Activated CD4-positive, alpha-beta memory T cell treated with anti-CD3 and anti-CD28 coated beads, Interleukin-2, amount 10 ng/mL, durations not matched to agents 7 days and 5 days (primary cell): ENCODE measurements around the gene NEU2. TPM values are rescaled to one million over a fixed set of nuclear protein-coding genes. Genes with fewer than 3 reads are reported as not detected.
"Not testable (repeated sequence)": the region's sequence is repeated elsewhere in the genome, so short reads cannot be mapped to it uniquely, and the experiment has no call there.

ENCODE experiments used
- CTCF ChIA-PET: fragments of 350-600 bp; sonication (Branson Sonifier 250); formaldehyde crosslinking; loops from one replicate; lab custom pipeline; 2021; ENCODE audit warnings: antibody characterized with exemption, inconsistent platforms; lab: Charles Lee
- POLR2A ChIA-PET: fragments of 350-600 bp; sonication (Branson Sonifier 250); formaldehyde crosslinking; loops from one replicate; lab custom pipeline; 2021; ENCODE audit warnings: antibody characterized with exemption; lab: Charles Lee
- DNase-seq: peaks from one replicate; pipeline ENCODE4 v3.0.0-alpha.2; 2020
- H3K27ac Mint-ChIP-seq: one replicate; pipeline ENCODE4 v1.8.0; 2021; ENCODE audit warnings: mild to moderate bottlenecking, mixed read lengths
- H3K27me3 Mint-ChIP-seq: one replicate; pipeline ENCODE4 v1.8.0; 2021; ENCODE audit warnings: mixed read lengths
- H3K36me3 Mint-ChIP-seq: one replicate; pipeline ENCODE4 v1.8.0; 2021; ENCODE audit warnings: low read depth, mixed read lengths
- H3K4me1 Mint-ChIP-seq: one replicate; pipeline ENCODE4 v1.8.0; 2021; ENCODE audit warnings: mixed read lengths
- H3K4me3 Mint-ChIP-seq: one replicate; pipeline ENCODE4 v1.8.0; 2021; ENCODE audit warnings: mild to moderate bottlenecking, mixed read lengths
- H3K9me3 Mint-ChIP-seq: one replicate; pipeline ENCODE4 v1.8.0; 2021; ENCODE audit warnings: mixed read lengths
- total RNA-seq, 2 experiments: library from RNA; stranded (reverse); gene quantifications; one replicate each; pipeline ENCODE4 v1.2.3, GENCODE V29; 2021

The NEU2 gene
- total RNA-seq, 2 experiments from 2014 or later = not detected

DNA sequence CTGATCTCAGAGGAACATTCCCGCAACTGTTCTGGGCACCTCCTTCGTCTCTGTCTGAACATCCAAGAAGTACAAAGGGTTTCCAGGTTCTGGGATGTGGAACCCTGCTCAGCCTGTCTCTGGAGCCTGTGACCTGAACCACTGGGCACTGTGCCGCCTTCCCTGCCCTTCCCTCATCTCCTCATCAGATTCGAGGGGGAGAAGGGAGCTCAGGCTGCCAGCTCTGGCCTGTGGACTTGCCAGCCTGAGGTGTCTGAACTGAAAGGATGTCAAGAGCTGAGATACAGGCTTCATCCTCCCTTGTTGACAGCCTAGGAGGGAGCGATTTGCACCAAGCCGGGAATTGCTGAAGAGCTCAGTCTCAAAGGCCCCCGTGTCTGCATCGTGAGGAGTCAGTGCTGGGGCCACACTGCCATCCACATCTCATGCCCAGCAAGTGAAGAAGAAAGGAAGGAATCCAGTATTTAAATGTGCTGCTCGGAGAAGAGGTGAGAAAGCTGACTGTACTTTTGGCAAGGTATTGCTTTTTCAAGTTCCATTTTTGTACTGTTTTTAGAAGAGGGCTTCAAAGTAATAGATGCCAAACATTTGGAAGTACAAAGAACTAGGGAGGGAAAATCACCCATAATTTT lies 12.6 kb downstream of the NEU2 start:
- no peaks in the 10 kb centered on the region for H3K9me3 Mint-ChIP-seq
- DNase-seq = no peak
- no peak overlapping the region for H3K4me3 Mint-ChIP-seq
- ChIA-PET CTCF (interaction anchor here (1.5 to 3.4 kb wide), 2 partner anchors 9 to 15 kb away, joined by 4 to 19 read pairs; partner anchors contain the start of gene INPP5D), POLR2A (no interaction called here)
- H3K27ac Mint-ChIP-seq = no peak overlapping the region
- H3K27me3 Mint-ChIP-seq = peaks cover 12% of the 10 kb centered on the region
- no peaks in the 10 kb centered on the region for H3K4me1 Mint-ChIP-seq
- H3K36me3 Mint-ChIP-seq = no peaks in the 10 kb centered on the region

DNA sequence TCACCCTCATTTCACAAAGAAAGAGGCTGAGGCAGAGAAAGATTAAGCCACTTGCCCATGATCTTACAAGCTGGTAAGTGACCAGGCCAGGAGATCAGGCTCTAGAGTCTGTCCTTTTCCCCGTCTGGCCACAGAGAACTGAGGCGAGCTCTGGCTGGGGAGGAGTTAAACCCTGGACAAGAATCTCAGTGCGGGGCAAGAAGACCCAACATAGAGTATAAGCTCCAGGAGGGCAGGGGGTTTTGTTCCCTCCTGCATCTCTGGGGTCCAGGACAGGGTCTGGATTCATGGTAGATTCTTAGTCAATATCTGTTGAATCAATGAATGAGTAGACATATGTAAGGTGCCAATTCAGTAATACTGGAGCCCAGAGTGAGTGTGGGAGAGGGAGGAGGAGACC lies 14.7 kb downstream of the NEU2 start:
- peaks cover 18% of the 10 kb centered on the region for H3K27me3 Mint-ChIP-seq
- H3K4me1 Mint-ChIP-seq = no peaks in the 10 kb centered on the region
- H3K9me3 Mint-ChIP-seq = no peaks in the 10 kb centered on the region
- no peak overlapping the region for H3K27ac Mint-ChIP-seq
- DNase-seq = no peak
- no peaks in the 10 kb centered on the region for H3K36me3 Mint-ChIP-seq
- no peak overlapping the region for H3K4me3 Mint-ChIP-seq
- ChIA-PET CTCF (interaction anchor here (0.6 kb wide), 1 partner anchor 363 kb away, joined by 5 read pairs; no protein-coding TSS in a partner anchor), POLR2A (interaction anchor here (3.1 kb wide), 1 partner anchor 13 kb away, joined by 14 read pairs; the partner anchor contains the start of gene INPP5D)

DNA sequence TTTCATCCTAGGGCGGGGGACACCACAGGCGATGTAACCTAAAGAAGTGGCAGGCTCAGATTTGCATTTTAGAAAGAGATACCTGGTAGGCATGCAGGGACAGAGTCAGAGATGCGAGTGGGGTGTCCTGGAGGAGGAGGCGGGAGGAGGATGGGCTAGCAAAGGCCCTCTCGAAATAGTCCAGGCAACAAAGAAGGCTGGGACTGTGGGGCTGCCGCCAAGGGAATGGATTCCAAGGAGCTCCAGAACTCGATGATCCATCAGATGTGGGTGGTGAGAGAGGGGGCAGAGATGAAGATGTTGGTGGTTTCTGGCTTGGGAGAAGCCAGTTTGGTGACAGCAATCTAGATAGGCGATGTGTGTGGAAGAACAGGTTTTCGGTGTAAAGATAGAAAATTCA lies 15.2 kb downstream of the NEU2 start:
- no peaks in the 10 kb centered on the region for H3K36me3 Mint-ChIP-seq
- DNase-seq = no peak

DNA sequence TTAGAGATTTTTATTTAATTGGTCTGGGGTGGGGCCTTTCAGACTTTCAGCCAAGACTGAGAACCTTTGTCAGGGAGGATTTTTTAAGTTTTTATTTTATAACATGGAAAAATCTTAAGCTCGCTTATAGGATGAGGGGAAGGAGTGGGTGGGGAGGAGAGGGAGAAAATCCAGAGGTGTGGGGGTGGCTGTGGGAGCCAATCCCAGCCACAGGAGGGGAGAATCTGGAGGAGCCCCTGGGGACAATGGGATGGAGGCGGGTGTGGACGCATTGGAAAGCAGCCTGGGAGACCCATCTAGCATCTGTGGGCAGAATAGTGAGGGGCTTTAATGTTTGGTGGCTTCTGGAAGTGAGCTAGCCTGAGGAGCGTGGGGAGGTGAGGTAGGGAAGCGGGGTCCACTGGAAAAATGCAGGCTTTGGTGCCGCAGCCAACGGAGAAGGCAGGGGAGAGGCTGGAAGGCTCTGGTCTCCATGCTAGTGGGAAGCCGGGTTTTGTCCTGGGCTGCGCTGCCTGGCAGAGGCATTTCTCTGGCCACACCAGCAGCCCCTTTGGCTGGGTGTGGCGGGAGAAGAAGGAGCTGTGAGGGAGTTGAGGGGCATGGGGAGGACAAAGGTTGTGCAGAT lies 16.2 kb downstream of the NEU2 start:
- H3K27ac Mint-ChIP-seq = no peak overlapping the region
- POLR2A ChIA-PET = interaction anchor here (3.1 kb wide), 1 partner anchor 12 kb away, joined by 14 read pairs; the partner anchor contains the start of gene INPP5D

More for the DNA sequence above, 15.2 kb downstream of the NEU2 start:
- ChIA-PET POLR2A (interaction anchor here (3.1 kb wide), 1 partner anchor 13 kb away, joined by 14 read pairs; the partner anchor contains the start of gene INPP5D), CTCF (interaction anchor here (0.6 kb wide), 1 partner anchor 362 kb away, joined by 5 read pairs; no protein-coding TSS in a partner anchor)
- Mint-ChIP-seq H3K27ac (no peak overlapping the region), H3K27me3 (peaks cover 16% of the 10 kb centered on the region), H3K4me1 (no peaks in the 10 kb centered on the region), H3K9me3 (no peaks in the 10 kb centered on the region), H3K4me3 (no peak overlapping the region)

DNA sequence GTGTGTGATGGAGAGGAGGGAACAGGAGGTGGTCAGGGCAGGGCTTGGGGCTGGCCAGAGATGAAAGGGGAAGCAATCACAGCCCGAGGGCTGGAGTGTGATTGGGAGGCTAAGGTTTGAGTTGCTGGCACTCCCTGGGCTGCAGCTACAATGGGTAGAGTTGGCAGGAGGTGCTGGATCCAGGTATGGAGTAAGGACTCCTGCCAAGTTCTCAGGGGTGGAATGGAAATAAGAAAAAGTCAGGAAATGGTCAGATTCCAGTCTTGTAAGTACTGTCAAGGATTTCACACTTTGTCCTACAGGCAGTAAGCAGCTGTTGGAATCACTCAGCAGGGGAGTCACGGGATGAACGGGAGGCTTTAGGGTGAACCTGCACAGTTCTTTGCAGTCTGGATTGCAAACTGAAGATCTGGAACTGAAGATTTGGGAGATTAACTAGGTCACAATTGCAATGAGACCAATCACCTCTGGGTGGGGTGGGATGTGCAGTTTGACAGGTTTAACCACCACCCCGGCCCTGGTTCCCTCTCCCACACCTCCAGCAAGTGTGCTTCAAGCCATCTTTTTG lies 16.8 kb downstream of the NEU2 start:
- ChIA-PET CTCF (interaction anchor here (0.7 to 1.2 kb wide), 3 partner anchors 10 to 77 kb away, joined by 3 read pairs; partner anchors contain the start of gene INPP5D), POLR2A (interaction anchor here (3.1 kb wide), 1 partner anchor 11 kb away, joined by 14 read pairs; the partner anchor contains the start of gene INPP5D)
- DNase-seq = no peak
- Mint-ChIP-seq H3K27me3 (peaks cover 28% of the 10 kb centered on the region), H3K4me3 (no peak overlapping the region), H3K27ac (no peak overlapping the region), H3K9me3 (no peaks in the 10 kb centered on the region), H3K4me1 (peaks cover 6% of the 10 kb centered on the region), H3K36me3 (no peaks in the 10 kb centered on the region)

More for the DNA sequence above, 16.2 kb downstream of the NEU2 start:
- no peak for DNase-seq
- Mint-ChIP-seq H3K4me3 (no peak overlapping the region), H3K9me3 (no peaks in the 10 kb centered on the region), H3K27me3 (peaks cover 22% of the 10 kb centered on the region), H3K4me1 (peaks cover under 1% of the 10 kb centered on the region), H3K36me3 (no peaks in the 10 kb centered on the region)
- CTCF ChIA-PET = interaction anchor here (0.7 to 1.2 kb wide), 3 partner anchors 11 to 78 kb away, joined by 3 read pairs; partner anchors contain the start of gene INPP5D

DNA sequence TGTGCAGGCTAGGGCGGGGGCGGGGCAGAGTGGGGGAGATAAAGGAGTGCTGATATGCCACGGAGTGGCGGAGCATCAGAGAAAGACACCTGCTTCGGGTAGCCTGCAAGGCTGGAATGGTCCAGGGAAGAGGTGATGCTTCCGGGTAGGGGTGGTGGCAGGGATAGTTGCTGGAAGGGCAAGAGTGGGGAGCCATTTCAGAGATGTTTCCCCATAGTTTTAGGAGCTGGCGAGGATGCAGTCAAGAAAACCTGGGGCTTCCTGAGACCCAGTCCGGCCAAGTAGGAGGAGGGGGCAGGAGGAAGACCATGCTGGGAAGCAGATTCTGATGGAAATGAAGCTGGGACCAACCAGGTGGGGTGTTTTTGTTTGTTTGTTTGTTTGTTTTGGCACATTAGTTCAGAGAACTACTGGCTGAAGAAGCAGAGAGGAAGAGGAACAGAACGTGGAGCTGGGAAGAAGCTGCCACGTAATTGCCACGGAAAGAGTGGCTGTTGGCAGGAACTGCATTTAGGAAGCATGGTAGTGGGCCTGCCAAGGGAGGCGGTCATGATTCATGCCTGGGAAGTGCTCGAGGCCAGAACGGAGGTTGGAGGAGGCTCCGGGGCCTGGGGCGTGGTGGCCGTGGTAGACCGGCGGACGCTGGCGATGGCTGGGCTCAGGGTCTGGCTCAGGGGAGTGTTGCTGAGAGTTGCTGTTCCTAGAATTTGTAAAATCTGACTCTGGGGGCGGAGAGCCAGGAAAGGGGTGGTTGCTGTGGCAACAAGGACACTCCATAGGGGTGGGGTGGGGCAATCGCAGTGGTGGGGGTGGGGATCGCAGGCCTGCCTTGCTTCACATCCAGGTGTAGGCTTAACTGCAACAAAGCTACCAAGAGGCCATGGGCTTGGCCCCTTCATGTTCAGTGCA lies 19.0 kb downstream of the NEU2 start:
- H3K36me3 Mint-ChIP-seq = no peaks in the 10 kb centered on the region

DNA sequence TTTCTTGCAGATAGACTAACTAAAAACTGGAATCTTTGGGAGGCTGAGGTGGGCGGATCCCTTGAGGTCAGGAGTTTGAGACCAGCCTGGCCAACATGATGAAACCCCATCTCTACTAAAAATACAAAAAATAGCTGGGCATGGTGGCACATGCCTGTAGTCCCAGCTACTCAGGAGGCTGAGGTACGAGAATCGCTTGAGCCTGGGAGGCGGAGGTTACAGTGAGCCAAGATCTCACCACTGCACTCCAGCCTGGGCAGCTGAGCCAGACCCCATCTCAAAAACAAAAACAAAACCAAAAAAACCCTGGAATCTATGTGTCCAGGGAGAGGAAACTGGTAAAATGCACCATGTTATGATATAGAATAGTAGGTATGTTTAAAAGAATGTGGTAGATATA lies 20.0 kb downstream of the NEU2 start:
- H3K36me3 Mint-ChIP-seq, H3K4me1 Mint-ChIP-seq, H3K27ac Mint-ChIP-seq, H3K9me3 Mint-ChIP-seq, POLR2A ChIA-PET, DNase-seq, H3K4me3 Mint-ChIP-seq: not testable (repeated sequence)
- CTCF ChIA-PET = interaction anchor here (0.6 to 3.0 kb wide), 4 partner anchors 8 to 396 kb away, joined by 3 to 19 read pairs (median 8); no protein-coding TSS in a partner anchor
- peaks cover 29% of the 10 kb centered on the region for H3K27me3 Mint-ChIP-seq

More for the DNA sequence above, 19.0 kb downstream of the NEU2 start:
- H3K4me3 Mint-ChIP-seq = no peak overlapping the region
- no peak overlapping the region for H3K27ac Mint-ChIP-seq
- CTCF ChIA-PET = interaction anchor here (1.9 kb wide), 1 partner anchor 10 kb away, joined by 11 read pairs; no protein-coding TSS in a partner anchor
- DNase-seq = no peak
- H3K27me3 Mint-ChIP-seq = peaks cover 33% of the 10 kb centered on the region
- H3K4me1 Mint-ChIP-seq = peaks cover 9% of the 10 kb centered on the region
- H3K9me3 Mint-ChIP-seq = no peaks in the 10 kb centered on the region
- POLR2A ChIA-PET = no interaction called here

DNA sequence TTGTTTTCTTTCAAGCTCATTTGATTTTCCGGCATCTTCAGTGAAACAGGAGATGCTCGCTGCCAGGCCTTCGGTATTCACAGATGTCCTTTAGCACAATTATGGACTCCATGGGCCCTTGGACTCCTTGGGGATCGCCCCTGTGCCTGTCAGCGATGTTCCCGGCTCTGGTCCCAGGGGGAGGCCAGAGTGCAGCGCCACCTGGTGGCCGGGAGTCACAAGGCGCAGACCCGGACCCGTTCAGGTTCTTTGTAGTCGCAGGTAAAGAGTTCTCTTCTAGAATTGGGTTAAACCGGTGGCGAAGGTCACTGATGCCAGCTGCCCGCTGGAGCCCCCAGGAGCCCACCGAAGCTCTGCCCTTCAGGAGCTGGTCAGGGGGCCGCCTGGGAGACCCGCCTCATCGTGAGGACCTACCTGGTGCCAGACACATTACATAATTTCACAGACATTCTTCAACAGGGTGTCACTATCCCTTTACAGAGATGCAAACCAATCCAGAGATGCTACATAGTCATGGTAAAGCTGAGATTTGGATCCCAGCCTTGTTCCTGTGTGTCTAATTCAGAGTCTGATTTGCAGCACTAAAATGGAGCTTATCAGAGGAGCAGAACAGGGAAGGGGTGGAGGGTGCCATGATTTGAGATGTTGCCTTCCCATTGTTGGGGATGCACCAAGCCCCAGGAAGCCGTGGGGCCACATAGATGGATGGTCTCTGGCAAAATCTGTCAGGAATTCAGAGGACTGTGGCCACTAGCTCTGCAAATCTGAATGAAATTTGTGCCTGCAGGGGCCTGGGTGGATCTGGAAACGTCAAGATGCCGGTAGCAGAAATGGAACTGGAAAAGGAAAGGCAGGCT lies 21.7 kb downstream of the NEU2 start:
- CTCF ChIA-PET = interaction anchor here (0.6 to 3.0 kb wide), 38 partner anchors 9 to 398 kb away, joined by 3 to 19 read pairs (median 4); partner anchors contain the start of genes ATG16L1 and NEU2
- Mint-ChIP-seq H3K36me3 (no peaks in the 10 kb centered on the region), H3K27ac (no peak overlapping the region), H3K9me3 (no peaks in the 10 kb centered on the region), H3K27me3 (peaks cover 25% of the 10 kb centered on the region), H3K4me1 (peaks cover 17% of the 10 kb centered on the region), H3K4me3 (no peak overlapping the region)
- POLR2A ChIA-PET = no interaction called here
- peak; percentile 74 for DNase-seq

DNA sequence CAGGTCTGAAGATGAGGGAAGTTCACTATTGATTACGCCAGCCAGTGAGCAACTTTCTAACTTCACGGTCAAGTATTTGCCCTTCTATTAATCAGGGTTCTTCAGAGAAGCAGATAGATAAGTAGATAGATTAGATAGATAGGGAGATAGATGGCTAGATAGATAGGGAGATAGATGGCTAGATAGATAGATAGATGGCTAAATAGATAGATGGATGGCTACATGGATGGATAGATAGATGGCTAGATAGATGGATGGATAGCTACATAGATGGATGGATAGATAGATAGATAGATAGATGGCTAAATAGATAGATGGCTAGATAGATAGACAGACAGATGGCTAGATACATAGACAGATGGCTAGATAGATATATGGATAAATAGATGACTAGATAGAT lies 22.9 kb downstream of the NEU2 start:
- H3K4me1 Mint-ChIP-seq = peaks cover 25% of the 10 kb centered on the region
- H3K27ac Mint-ChIP-seq = no peak overlapping the region
- peaks cover 4% of the 10 kb centered on the region for H3K36me3 Mint-ChIP-seq
- H3K27me3 Mint-ChIP-seq = peaks cover 25% of the 10 kb centered on the region
- ChIA-PET CTCF (interaction anchor here (1.3 to 3.0 kb wide), 5 partner anchors 10 to 245 kb away, joined by 6 to 19 read pairs (median 15); partner anchors contain the start of genes ATG16L1 and NEU2), POLR2A (no interaction called here)
- no peak for DNase-seq
- no peaks in the 10 kb centered on the region for H3K9me3 Mint-ChIP-seq
- no peak overlapping the region for H3K4me3 Mint-ChIP-seq

DNA sequence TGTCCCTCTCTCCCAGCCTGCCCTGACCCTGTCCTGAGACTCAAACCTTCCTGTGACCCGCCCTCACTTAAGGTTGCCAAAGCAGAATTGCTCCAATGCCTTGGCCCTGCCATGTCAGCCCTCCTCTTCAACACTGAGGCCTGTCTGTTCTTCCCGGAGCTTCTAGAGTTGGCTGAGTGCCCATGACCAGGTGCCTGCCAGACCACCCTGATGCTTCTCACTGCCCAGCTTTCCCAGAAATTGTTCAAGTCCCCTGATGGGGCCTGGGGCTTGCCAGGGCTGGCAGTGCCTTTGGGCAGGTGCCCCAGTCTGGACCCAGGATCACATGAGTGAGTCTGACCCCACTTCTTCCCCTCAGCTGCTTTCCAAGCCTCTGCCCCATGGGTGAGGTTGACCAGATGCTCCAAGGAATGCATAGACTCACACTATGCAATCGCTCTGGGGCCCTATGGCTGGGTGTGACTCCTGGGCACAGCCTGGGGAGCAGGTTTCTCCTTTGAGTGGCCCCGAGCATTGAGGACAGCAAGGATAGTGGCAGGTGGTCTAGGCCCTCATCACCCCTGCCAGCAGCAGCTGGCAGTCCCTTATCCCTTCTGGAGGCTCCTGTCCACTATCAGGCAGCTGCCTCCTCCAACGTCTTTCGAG lies 24.6 kb downstream of the NEU2 start:
- peaks cover 21% of the 10 kb centered on the region for H3K36me3 Mint-ChIP-seq
- ChIA-PET POLR2A (interaction anchor here (1.4 kb wide), 1 partner anchor 25 kb away, joined by 3 read pairs; no protein-coding TSS in a partner anchor), CTCF (no interaction called here)
- no peak for DNase-seq
- peaks cover 17% of the 10 kb centered on the region for H3K27me3 Mint-ChIP-seq
- no peak overlapping the region for H3K4me3 Mint-ChIP-seq
- no peaks in the 10 kb centered on the region for H3K9me3 Mint-ChIP-seq
- H3K4me1 Mint-ChIP-seq = peaks cover 25% of the 10 kb centered on the region
- H3K27ac Mint-ChIP-seq = no peak overlapping the region
